Inflammatory macrophage (primary cell): ENCODE data around the gene TCF7L2.
"Not testable (repeated sequence)": the region's sequence is repeated elsewhere in the genome, so short reads cannot be mapped to it uniquely, and the experiment has no call there.

Source experiments
- DNase-seq, 2 donors: peaks; one replicate each; pipeline ENCODE4 v3.0.0-alpha.2; 2020 to 2022

TCF7L2 gene

DNA sequence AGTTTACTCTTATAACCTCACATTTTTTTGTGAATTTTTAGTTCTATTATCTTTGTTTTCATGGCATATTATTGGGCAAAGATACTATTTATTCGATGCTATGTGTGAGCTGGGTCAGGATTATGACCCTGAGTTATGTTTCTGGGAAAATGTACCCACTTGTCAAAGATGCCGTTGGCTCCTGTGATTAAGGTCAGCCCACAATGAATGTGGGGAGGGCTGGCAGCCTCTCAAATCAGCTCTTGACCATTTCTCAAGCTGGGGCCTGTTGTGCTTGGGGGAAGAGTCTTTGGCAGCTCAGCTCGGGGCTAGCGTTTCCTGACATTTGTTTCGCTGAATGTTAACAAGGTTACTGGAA lies 97.5 kb downstream of the TCF7L2 start:
- no peak for DNase-seq

DNA sequence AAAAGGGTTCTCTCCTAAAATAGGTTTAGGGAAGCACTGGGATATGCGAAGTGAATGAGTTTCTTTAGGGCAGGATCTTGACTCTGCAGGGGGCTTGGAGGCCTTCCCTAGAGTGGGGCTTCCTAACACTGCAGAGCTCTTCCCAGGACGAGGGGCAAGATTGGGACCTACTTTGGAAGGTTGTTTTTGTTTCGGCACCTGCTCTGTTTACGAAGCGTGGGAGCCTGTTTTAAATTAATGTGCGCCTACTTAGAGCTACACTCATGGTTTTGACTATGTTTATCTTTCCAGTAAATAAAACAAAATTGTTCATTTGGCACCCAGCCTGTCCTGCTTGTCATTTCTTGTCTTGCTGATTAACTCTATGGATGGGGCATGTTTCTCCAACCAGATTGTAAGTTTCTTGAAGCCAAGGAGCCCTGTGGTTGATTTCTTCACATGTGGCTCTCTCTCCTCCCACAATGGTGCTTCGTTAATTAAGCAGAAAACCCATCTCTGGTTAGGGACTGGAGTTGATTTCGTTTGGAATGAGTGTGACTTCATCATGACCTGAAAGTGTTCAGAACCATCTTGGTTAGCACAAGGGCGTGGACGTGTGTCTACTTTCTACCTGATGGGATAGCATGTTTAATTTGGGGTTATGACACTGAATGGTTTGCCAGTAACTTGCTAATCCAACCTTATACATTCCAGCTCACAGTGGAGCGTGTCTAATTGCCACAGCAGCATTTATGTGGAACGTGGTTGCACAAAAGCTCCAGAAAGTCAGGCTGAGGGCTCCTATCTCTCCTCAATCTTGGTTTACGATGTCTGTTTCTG lies 98.1 kb downstream of the TCF7L2 start:
- DNase-seq, result no peak

DNA sequence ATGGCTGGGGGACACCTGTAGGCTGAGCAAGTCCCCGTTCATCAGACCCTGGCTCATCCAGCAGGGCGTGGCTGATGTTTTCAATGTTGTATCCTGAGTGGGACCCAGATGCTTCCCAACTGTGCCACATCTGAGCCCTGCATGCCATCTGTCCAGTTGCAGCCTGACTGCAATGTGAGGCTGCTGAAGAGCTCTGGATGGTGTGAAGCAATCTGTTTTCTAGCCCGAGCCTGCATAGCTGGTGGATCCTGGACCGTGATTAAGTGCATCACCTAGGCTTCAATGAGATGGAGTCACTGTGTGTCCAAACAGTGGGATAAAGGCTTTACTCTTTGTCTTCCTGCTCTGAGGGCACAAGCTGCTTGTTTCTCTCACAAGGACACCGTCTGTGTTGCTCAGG lies 99.8 kb downstream of the TCF7L2 start:
- no peak for DNase-seq

DNA sequence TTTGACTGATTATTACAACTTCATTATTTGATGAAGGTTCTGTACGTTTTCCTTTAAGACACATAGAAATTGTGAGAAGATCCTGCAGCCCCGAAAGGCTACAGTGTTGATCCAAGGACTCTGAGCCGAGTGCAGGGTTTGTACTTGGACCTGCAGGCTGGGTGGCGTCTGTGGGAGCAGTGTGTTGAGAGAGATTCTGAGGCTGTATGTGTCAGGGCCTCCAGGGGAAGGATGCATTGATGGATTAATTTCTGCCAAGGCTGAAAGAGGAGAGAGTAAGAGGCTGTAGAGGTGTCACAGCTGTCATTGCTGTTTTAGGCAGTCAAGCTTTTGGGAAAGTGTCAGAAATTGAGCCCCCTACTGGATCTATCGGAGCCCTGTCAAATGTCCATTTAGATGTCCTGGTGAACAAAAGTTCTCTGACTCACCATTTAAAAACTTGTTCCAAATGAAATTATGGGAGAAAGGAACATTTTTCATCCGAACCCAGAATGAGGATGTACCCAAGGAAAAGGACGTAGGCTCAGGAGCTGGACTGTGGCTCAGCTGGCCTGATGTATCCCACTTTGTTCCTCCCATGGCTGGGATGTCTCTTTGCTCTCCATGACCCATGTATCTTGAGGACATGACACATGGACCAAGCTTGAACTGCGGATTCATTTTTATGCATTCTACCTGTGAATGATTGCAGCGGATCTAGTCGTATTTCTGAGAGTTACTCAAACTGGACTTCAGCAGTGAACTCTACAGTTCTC lies 102.2 kb downstream of the TCF7L2 start:
- no peak for DNase-seq

DNA sequence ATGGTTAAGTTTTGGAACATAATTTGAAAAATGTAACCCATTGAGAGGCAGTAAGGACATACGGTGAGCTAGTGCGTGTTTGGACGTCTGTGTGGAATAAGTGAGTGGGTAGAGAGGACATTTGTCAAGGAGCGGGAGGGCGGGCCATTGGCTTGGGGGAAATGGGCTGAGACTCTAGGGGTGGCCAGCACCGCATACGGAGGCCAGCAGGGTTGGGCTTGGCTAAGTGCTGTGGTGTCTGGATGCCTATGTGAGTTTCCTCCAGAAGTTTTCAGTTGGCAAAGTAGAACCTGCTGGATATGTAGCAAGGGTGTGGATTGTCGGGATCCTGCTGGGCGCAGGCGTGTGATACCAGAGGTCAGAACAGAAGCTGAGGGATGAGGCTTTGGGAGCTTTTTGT lies 103.0 kb downstream of the TCF7L2 start:
- DNase-seq, result no peak

DNA sequence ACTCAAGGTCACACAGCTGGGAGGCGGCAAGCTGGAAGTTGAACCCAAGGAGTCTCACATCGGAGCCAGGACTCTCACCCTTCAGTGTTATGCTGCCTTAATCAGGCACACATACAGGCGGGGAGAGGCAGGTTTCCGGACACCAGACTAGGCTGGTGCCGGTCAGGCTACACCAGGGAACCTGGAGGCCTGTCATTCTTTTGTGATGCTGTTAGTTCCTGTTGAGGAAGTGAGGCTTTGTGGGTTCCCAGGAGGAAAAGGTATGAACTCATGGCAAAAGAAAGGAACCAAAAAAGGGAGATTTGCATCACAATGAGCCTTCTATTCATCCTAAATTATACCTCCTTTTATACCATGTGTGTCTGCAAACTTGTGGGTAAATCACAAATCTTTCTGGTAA lies 103.8 kb downstream of the TCF7L2 start:
- no peak for DNase-seq

DNA sequence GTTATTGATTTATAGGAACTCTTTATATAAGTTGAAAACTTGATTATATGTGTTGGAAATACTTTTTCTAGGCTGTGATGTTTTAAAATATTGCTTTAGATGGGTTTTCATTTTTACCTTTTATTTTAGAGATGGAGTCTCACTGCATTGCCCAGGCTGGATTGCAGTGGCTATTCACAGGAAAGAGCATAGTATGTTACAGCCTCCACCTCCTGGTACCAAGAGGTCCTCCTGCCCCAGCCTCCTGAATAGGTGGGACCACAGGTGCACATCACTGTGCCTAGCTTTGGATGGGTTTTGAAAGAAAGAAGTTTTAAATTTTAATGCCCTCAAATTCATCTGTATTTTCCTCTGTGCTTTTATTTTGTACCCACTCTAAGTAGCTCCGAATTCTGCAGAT lies 105.4 kb downstream of the TCF7L2 start:
- no peak for DNase-seq

DNA sequence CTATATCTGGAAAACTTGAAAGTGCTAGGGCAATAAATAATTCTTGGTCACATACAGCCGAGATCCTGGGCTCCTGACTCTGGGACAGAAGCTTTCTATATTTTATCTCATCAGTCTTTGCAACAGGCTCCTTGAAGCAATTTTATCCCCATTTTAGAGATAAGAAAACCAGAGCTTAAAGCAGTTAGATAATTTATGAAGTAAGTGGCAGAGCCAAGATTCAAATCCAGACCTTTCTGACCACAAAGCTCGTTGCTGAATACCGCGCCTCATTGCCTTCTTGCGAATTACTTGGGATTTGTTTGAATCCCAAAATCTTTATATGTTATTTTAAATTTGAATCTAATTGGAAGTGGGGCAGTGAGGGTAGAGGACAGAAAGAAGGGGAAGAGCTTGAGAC lies 106.0 kb downstream of the TCF7L2 start:
- DNase-seq, result no peak

DNA sequence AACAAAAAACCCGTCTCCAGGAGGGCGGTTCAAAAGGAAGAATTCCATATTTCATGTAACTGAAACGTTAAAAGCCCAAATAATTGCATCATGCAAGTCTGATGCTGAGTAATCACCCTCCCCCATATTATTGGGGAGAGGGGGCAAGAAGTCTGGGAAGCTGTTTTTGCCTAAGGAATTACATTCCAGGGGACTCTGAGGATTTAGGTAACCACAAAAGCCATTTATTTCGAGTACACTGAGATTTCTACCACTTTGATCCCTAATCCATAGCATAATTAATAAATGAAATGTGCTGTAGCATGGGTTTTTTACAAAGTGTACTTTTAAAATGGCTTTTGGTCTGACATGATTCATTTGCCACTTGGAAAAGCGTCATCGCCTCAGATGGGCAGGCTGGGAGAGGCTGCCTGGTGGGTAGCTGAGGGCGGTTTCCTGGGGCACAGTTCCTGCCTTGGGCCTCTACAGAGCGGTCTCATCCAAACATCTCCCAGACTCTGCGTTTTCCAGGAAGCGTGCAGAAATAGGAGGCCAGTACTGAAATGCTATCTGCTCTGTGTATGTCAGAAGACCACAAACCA lies 106.5 kb downstream of the TCF7L2 start:
- peak; percentile 47 to 82 for DNase-seq

DNA sequence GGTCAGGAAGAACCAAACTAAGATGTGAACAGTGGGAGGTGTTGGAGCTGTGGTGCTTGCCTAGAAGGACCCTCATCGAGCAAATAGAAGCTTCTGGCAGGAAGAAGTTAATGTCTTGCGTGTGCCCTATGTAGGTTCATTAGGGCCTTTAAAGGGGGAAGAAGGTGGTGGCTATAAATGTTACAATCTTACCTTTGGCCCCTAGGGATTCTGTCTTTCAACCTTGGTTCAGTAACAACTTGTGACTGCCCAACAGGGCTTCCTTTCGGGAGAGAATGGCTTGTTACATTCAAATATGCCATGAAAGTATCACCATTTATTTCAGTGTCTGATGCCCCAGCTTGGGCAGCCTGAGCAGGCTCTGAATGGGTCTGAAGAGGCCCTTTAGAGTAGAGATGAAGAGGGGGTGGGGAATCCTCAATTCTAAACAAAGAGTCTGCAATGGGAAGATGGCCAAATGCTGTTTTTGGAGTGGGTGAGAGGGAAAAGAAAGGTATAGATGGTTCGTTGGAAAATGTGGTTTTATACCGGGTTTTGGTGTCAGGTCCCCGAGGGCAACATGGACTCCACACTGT lies 108.0 kb downstream of the TCF7L2 start:
- no peak for DNase-seq

DNA sequence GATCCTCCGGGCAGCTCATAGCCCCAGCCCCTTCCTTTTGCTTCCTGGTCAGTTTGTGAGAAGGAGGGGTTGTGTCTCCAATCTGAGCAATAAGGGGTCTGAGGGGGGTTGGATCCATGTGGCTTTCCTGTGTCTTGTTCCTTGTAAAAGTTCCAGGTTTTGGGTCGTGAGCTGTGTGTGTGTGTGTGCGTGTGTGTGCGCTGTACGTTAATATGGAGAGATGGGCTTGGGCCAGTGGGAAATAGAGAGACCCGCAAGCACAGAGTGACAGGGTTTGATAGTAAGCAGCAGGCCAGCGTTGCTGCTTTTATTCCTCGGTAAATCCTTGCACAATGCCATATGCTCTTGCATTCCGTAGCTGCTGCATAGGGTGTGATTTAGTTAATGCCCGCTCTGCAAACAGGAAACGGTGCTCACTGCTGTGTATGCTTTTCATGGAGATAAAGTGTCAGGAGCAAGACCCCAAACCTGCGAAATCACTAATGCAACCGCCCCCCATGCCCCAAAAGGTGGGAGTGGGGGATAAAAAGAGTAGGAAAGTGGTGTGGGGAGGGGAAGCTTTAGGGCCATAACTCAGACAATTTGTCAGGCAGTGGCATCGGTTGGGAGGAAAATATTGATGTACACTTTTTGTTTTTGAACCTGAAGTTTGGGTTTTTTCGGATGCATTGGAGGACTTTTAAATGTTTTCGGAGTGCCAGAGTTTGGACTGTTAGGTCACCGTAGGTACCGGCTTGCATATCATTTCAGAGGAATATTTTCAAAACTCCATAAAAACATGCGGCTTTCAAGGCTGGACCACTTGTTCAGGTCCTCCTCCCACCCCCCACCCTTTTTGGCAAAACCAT lies 108.7 kb downstream of the TCF7L2 start:
- no peak for DNase-seq

DNA sequence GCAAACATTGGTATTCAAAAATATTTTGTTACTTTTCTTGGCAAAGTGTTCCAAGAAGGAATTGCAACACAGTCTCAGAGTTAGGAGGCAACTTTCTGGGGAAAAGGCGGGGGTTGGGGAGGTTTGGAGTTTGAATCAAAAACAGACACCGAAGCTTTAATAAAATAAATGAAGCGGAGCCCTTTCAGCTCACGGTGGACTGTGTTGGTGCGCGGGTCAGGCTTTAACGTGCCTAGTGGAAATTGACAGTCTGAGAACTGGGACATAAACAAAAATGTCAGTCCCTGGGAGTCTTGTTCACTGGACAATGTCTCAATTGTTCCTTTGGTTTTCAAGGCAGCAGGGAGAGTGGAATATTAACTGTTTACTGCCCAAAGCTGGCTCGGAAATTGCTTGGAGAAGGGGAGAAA lies 109.3 kb downstream of the TCF7L2 start:
- DNase-seq, result no peak

DNA sequence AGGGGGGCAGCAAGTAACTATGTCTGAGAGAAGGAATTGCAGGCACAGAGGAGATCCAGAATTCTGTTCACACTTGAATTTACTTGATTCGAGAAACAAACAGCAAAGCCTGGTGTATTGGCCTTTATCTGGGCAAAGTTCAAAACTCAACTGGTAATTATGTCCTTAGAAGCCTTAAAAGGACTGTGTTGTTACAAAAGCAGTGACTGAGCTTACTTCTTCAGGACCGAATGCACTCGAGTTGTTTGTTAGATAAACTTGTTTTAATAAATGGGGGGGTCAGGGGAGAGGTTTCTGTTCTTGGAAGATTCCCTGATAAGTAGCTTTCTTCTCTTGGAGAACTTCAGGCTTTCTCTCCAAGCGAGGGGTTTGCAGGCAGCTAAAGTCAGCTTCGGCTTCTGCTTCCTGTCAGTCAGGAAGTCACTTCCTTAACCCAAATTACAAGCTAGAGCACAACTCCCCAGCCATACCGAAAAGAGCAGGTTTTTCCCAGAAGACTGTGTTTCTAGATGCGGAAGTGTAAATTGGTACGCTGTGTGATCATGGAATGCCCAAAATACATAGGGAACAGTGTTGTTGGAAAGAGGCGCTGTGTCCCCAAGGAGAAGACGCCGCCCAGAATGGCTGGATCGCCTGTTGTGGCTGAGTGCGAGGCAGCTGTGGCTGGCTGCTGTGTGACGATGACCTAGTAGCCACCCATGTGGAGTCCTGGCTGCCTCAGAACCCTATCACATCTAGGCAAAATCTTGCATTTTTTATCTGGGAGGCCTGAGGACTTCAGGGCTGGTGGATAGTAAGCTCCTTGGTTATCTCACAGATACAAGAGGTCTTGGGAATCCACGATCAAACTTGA lies 110.4 kb downstream of the TCF7L2 start:
- peak; percentile 57 to 58 for DNase-seq

DNA sequence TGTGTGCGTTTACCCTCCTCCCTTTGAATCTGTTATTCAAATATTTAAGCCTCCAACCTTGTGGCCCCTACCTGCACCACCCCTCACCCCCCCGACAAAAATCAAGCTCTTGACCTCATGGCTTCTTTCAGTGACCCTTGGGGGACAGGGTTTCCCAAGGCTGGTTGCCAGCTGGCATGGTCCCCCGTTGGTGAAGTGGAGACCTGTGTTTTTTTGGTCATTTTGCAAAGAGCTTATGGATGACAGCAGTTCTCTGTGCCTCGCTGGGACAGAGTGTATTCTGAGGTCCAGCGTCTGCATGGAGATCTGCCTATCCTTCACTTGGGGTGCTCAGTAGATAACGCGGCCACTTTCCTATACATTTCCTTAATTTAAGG lies 111.0 kb downstream of the TCF7L2 start:
- DNase-seq, result no peak

DNA sequence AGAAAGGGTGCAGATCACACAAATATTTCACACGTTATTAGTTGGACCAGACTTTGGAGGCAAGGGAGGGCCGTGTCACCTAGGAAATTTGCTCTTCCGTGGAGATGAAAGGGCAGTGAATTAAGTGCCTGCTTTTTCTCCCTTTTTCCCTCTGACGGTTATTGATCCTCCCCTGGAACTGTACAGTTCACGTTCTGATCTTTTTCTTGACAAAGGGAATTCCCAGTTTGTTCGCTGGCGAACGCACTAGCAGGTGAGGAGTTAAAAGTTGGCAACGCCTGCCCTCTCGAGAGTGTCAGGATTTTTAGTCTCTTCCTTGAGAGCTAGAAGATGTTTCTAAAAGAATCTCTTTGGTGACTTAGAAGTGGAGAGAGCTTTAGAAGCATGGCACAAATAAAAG lies 111.5 kb downstream of the TCF7L2 start:
- no peak for DNase-seq

DNA sequence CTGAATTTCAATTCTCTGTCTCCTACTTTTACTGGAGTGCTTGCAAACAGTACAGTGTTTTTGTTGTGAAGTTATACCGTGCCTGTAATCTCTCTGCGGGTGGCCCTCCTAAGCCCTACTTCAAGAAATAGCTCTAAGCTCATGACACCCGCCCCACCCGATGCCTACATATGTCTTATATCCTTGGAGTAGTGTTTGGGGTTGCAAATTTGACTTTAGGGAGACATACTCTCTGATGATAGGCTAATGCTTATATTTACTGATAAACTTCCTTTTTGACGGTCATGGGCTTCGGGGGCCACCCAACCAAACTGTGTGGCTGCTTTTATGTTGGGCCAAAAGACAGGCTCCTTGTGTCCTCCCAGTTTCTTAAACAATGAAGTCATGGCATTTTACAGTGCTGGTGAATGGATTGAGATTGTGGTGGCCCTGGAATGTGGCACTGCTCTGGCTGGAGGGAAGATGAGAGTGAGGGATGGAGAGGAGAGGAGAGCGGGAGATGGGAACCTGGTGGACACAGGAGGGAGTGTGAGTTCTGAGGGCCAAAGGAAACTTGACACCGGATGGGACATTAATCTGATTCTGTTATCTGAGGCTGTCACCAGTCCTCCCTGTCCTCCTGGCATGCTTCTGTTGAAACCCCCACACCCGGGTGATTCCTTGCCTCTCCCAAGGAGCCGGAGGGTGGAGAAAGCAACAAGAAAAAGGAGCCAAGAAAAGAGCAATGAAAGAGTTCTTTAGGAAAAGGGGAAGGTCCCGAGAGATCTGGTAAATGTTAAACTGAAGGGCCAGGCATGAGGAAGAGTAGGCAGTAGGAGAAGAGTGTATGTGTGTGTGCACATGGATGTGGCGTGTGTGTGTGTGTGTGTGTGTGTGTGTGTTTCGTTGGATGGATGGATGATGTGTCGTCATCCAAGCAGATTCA lies 113.3 kb downstream of the TCF7L2 start:
- DNase-seq, result peak; percentile 29 to 50

DNA sequence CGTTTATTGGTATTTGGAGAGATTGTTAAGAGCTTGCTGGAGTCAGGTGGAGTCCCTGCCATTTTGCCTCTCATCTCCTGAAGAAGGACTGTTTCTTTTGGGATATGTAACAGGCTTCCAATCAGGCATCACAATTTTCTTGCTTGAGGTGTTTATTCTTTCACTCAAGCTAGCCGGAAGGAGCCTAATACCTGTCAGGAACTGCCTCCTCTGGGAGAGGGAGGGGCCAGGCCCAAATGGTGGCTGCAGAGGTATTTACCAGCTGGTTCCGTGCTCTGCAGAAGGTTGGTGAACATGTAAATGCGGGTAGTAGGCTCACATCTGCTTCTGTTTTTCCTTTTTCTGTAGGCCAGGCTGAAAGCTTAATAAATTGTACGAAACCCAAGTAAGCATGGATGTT lies 114.0 kb downstream of the TCF7L2 start:
- no peak for DNase-seq

DNA sequence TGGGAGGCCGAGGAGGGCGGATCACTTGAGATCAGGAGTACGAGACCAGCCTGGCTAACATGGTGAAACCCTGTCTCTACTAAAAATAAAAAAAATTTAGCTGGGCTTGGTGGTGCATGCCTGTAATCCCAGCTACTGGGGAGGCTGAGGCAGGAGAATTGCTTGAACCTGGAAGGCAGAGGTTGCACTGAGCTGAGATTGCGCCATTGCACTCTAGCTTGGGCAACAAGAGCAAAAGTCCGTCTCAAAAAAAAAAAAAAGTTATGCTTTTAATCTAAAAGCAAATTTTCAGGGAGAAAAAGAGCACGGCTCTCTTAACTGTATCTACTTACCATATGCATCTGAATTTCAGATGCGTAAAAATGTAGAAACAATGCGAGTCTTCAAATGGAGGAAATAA lies 116.1 kb downstream of the TCF7L2 start:
- not testable (repeated sequence) for DNase-seq

DNA sequence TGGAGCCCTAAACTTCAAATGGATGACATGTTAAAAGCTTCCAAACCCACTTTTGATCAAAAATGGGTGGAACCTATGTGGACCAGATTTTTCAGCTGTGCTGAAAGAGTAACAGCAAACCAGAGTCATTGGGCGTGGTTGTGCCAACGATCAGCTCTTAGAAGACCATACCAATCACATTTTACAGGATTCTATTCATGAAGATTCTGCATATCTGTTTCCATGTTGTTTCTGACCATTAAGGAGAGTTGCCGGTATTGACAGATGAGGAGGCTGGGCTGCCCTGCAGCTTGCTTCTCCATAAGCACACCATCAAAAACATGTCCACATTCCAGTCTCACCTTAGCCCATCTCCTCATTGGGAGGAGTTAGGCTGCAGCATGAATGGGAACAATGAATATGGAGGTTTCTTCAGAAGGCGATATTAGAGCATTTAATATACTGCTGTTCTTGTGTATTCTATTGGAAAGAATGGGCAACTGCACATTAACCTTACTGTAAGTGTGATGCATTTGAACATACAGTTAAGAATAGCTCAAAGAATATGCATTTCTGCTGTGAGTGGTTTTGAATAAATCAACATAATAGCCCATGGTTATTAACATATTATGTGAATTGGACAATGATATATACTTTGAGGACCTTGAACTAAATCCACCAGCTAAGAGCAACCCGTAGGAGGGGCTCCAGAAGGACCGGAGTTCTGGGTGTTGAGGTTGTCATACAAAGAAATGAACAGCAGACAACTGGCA lies 116.7 kb downstream of the TCF7L2 start:
- no peak for DNase-seq

DNA sequence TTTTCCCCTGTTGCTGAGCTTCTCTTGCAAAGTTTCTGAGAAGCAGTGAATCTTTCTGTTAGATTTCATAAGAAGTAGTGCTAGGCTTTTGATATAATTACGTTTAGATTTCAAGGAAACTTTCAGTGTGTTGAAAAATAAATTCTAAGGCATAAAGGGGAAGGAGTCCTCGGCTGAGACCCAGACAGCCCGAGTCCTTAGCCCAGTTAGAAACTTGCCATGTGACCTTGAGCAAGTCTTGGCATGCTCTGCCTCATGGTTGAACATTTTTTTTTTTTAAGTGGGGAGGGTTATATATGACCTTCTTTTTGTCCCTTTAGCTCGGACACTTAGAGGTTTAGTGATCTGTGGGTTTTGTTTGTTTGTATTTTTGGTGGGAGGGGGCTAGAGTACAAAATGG lies 117.5 kb downstream of the TCF7L2 start:
- DNase-seq, result peak; percentile 84 to 91
